ENCODE measurements around the gene SOX18.
A peak's percentile ranks its signal among the peaks of the same experiment; 100 is the strongest.
"Not testable (repeated sequence)": the region's sequence is repeated elsewhere in the genome, so short reads cannot be mapped to it uniquely, and the experiment has no call there.

The SOX18 gene

DNA sequence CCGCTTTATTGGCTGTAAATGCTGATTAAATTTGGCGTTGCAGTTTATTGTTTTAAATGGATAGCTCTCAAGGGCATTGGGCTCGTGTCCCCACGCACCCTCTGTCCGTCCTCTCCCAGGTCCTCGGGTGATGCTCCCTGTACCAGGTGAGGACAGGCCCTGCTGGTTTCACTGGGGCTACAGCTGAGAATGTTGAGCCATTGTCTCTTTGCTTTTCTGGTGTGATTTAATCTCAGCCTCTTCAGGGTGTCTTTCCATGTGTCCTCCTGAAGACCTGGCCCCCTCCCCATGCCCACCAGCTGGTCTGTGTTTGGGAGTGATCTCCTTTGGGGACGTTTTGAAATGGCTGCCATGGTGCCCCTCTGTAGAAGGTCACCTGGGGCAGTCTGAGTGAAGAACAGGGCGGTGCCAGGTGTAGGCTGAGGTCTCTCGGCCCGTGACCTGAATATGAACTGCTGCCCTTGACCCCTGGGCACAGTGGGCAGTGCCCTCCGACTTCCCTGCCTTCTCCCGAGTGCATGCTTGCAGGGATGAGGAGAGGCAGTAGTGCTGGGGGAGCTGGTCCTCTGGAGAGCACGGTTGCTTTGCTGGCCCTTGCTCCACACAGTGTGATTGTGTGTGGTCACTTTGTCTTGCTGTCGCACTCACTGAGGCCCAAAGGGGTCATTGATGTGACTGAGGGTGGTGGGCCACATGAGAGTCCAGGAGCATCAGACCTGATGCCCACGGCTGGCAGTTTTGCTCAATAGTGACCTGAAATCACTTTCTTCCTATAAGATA lies 25.9 kb downstream of the SOX18 start:
- no peak for DNase-seq (ENCODE audit: low spot score)

DNA sequence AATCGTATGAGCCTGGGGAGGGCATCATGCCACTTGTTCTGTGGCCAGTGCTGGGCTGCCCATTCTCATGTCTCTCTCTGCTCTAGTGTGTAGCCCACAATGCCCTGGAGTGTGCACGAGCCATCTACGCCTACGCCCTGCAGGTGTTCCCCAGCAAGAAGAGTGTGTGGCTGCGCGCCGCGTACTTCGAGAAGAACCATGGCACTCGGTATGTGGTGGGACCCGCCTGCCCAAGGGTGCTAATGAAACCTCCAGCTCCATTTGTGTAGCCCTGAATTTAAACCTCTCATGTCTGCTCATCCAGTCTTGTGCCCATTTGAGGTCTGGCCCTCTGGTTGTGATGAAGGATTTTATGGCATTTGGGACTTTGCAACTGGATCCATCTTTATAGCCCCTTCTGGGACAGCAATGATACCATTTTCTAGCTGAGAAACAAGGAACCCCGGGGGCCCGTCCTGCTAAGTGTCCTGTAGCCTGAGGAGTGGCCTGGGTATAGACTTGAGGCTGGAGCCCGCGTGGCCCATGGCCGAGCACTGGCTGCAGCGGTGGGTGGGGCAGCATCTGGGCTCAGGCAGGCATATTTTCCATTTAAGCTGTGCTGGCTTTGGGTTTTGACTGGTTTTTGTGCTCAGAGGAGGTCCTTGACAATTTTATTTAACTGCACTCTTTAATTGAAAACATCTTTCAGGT lies 26.6 kb downstream of the SOX18 start:
- DNase-seq (ENCODE audit: low spot score): no peak

DNA sequence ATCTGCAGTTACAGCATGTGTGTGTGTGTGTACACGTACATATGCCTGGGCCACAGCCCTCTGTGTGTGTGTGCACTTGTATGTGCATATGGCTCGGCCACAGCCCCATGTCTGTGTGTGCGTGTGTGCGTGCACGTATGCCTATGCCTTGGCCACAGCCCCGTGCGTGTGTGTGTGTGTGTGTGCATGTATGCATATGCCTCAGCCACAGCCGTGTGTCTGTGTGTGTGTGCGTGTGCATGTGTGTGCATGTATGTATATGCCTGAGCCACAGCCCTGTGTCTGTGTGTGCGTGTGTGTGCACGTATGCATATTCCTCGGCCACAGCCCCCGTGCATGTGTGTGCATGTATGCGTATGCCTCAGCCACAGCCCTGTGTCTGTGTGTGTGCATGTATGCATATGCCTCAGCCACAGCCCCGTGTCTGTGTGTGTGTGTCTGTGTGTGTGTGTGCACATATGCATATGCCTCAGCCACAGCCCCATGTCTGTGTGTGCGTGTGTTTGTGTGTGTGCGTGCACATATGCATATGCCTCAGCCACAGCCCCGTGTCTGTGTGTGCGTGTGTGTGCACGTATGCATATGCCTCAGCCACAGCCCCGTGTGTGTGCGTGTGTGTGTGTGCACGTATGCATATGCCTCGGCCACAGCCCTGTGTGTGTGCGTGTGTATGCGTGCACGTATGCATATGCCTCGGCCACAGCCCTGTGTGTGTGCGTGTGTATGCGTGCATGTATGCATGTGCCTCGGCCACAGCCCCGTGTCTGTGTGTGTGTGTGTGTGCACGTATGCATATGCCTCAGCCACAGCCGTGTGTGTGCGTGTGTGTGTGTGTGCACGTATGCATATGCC lies 28.1 kb downstream of the SOX18 start:
- no peak for DNase-seq (ENCODE audit: low spot score)

DNA sequence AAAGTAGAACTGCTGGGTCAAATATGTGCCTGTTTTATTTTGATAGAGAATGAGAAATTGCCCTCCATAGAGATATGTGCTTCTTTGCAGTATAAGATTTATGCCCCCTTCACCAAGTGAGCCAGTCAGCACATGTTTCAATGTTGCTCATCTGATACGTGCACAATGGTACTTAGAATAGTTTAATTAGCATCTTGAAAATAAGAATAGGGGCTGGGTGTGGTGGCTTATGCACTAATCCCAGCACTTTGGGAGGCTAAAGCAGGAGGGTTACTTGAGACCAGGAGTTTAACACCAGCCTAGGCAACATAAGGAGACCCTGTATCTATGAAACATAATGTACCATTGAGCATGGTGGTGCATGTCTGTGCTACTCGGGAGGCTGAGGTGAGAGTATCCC lies 33.8 kb downstream of the SOX18 start:
- DNase-seq (ENCODE audit: low spot score): no peak

DNA sequence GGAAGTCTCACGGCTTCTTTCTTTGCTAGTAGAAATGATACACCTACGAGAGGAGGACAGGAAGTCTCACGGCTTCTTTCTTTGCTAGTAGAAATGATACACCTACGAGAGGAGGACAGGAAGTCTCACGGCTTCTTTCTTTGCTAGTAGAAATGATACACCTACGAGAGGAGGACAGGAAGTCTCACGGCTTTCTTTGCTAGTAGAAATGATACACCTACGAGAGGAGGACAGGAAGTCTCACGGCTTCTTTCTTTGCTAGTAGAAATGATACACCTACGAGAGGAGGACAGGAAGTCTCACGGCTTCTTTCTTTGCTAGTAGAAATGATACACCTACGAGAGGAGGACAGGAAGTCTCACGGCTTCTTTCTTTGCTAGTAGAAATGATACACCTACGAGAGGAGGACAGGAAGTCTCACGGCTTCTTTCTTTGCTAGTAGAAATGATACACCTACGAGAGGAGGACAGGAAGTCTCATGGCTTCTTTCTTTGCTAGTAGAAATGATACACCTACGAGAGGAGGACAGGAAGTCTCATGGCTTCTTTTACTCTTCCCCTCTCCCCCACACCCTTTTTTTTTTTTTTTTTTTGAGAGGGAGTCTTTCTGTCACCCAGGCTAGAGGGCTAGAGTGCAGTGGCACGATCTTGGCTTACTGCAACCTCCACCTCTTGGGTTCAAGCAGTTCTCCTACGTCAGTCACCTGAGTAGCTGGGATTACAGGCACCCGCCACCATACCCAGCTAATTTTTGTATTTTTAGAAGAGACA lies 36.9 kb downstream of the SOX18 start:
- not testable (repeated sequence) for DNase-seq (ENCODE audit: low spot score)

DNA sequence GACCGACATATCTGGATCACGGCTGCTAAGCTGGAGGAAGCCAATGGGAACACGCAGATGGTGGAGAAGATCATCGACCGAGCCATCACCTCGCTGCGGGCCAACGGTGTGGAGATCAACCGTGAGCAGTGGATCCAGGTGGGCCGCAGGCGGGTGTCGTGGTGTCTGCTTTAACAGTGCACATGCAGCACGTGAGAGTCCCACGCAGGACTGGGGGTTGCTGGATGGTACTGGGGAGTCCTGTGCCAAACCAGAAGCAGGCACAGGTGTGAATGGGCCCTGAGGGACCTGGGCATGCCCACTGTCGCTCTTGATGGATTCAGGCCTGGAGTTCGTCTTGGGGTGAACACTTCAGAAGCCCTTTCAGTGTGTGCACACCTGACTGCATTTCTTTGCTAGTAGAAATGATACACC lies 38.1 kb downstream of the SOX18 start:
- no peak for DNase-seq (ENCODE audit: low spot score)

DNA sequence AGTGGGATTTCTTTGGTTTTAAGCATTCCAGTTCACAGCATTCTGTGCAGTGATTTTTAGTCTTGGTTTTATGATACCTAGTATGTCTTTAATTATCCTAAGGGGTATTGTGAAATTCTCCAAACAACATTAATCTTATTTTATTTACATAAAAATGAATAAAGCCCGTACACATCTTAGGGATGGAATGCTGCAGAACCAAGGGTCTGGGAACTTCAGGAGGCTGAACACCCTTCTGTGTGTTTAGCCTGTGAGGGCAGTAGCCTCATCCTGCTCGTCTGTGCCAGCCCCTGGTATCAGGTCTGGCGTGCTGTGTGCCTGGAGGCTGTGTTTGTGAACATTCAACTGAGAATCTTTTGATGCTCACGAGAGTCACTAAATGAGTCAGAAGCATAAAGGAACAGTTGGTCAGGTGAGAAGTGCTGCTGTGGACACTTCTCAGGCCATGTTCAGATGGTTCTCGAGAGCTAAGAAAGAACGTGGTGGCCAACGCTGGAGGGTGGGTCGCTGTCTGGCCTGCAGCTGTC lies 38.7 kb downstream of the SOX18 start:
- DNase-seq (ENCODE audit: low spot score): no peak

DNA sequence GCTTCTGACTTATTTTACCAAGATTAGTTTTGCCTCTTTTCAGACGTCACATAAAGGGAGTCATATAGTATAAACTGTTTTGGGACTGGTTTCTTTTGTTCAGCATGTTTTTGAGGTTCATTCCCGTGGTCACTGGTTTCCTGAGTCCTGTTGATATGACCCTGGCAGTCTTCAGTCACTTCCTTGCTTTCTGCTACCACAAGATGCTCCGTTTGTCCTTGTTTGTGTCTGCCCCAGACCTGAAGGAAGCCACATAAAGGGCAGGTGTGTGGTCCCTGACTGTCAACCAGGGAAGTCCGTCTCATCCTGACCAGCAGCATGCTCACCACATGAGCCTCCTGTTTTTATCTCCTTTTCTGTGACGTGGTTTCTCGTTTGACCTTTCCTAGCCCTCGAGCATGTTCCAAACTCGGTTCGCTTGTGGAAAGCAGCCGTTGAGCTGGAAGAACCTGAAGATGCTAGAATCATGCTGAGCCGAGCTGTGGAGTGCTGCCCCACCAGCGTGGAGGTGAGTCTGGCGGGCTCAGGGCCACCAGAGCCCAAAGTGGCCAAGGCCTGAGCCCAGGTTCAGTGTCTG lies 39.5 kb downstream of the SOX18 start:
- no peak for DNase-seq (ENCODE audit: low spot score)

DNA sequence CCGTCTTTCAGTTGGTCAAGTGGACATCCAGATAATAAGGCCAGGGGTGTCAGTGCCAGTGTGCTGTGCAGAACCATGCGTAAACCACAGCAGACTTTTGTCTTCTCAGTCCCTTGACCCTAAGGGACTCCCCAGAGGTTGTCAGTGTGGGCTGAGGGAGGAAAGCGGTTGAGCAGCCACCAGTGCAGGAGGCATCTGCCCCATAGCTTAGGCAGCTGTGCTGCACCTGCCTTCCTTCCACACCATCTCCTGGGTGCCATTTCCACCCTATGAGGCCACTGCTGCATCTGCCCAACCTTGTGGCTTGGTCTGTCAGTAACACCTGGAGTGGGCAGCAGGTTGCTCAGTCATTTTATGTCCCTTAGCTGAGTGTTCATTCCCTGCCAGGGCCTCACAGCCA lies 42.5 kb downstream of the SOX18 start:
- no peak for DNase-seq (ENCODE audit: low spot score)

DNA sequence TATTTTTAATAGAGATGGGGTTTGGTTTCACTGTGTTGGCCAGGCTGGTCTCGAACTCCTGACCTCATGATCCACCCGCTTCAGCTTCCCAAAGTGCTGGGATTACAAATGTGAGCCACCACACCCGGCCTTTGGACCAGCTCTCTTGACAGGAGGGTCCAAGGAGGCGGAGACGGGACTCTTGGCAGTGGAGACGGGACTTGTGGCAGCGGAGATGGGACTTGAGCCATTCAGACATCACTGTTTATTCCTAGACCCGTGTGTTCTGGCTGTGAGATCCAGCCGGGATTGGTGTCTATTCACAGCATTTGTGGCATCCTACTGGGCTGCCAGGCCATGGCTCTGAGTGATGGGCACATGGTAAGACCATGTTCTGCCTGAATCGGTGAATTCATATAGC lies 42.9 kb downstream of the SOX18 start:
- peak; percentile 33 for DNase-seq (ENCODE audit: low spot score)

DNA sequence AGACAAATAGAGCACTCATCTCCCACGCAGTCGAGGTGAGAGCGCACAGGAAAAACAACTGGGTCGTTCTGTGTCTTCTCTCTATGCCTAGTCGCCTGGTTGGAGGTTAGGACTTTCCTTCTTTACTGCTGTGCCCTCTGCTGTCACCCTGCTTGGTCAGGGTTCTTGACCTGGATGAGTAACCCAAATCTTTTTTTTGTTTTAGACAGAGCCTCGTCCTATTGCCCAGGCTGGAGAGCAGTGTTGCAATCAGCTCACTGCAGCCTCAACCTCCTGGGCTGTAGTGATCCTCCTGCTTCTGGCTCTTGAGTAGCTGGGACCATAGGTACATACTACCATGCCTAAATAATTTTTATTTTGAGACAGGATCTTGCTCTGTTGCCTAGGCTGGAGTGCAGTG lies 44.0 kb downstream of the SOX18 start:
- DNase-seq (ENCODE audit: low spot score): no peak

DNA sequence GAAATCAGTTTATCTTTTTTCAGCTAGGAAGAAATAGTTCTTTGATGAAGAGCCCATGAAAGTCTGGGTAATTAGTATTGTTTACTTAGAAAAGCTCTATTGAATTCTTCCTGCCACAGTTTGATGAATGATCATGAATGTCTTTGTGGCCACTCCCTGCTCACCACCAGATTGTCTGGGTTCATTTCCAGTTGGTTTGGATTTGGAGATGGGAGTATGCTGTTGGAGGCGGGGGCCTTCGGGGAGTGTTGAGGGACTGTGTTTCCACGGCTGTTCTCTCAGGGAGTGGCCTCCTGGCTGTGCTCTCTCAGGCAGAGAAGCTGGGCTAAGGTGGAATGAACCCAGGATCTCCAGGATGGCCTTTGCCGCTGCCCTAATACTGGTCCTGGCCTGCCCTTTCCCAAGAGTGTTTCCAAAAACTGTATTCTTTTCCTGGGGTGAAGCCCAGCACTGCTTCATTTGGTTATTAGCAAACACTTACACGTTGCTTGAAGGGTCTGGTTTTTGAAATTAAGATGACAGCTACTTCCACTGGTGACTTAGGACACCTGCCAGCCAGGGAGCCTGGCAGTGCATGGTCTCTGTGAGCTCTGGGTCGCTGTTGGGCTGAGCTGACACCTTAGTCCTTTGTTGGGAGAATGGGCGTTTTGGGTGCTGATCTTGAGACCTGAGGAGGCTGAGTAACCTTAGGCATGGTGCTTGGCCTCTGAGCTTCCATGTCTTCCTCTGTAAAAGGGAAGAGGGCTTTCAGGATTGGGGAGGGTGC lies 45.3 kb downstream of the SOX18 start:
- no peak for DNase-seq (ENCODE audit: low spot score)

DNA sequence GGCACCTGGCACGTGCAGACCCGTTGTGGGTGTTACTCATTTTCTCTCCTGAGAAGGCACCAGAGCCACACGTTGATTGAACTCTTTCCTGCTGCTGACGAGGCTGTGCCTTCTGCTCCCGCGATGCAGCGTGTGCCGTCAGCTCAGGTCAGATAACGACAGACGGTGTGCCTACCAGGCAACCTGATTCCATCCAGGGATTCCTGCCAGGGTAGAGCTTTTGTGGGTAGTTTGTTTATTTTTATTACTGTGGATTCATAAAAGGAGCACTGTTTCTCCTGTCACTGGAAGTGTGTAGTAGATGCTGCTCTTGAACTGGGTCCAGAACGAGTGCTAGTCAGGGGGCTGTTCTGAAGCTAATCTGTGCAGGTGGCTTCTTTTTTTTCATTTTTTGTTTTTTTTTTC lies 47.8 kb downstream of the SOX18 start:
- DNase-seq (ENCODE audit: low spot score): peak; percentile 98

DNA sequence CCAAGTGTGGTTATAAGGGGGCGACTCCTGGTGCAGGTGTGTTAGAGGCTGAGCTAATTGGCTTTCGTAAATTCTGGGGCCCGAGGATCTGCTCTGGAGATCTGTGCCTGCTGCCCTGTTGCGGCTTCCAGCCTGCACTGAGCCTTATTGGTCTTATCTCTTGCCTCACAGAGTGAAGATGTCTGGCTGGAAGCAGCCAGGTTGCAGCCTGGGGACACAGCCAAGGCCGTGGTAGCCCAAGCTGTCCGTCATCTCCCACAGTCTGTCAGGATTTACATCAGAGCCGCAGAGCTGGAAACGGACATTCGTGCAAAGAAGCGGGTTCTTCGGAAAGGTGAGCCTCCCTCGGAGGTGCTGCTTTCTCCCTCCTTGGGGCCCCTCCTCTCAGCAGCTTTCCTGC lies 48.5 kb downstream of the SOX18 start:
- DNase-seq (ENCODE audit: low spot score): peak; percentile 95
